H9 (cell line): ENCODE measurements around the gene L1TD1. TPM values are rescaled to one million over a fixed set of nuclear protein-coding genes. Genes with fewer than 3 reads are reported as not detected.

Source experiments
- DNase-seq: peaks from one replicate; pipeline ENCODE4 v3.0.0-alpha.2; 2017
- H2AFZ ChIP-seq: one replicate; pipeline ENCODE4 v1.6.1; 2013; ENCODE audit warnings: mild to moderate bottlenecking, low read length, control low read depth, moderate library complexity
- H2AK5ac ChIP-seq: 2 replicates; pipeline ENCODE4 v1.6.1; 2013; ENCODE audit warnings: low read length, control low read depth, mixed read lengths; ENCODE audit not compliant: insufficient read length
- H2BK120ac ChIP-seq: one replicate; pipeline ENCODE4 v1.6.1; 2013; ENCODE audit warnings: low read depth, mild to moderate bottlenecking, low read length, control low read depth, inconsistent platforms; ENCODE audit not compliant: poor library complexity, severe bottlenecking
- H2BK12ac ChIP-seq: 2 replicates; pipeline ENCODE4 v1.6.1; 2013; ENCODE audit warnings: low read length, control low read depth, mixed read lengths, low read depth; ENCODE audit not compliant: insufficient read length
- H2BK15ac ChIP-seq: 2 replicates; pipeline ENCODE4 v1.6.1; 2013; ENCODE audit warnings: low read depth, low read length, control low read depth
- H2BK20ac ChIP-seq: one replicate; pipeline ENCODE4 v1.6.1; 2013; ENCODE audit warnings: low read depth, mild to moderate bottlenecking, low read length, control low read depth, inconsistent platforms; ENCODE audit not compliant: poor library complexity, severe bottlenecking
- H2BK5ac ChIP-seq: 2 replicates; pipeline ENCODE4 v1.6.1; 2013; ENCODE audit warnings: low read length, control low read depth, mixed read lengths; ENCODE audit not compliant: insufficient read length
- H3K14ac ChIP-seq: 2 replicates; pipeline ENCODE4 v1.6.1; 2013; ENCODE audit warnings: low read length, control low read depth; ENCODE audit not compliant: insufficient read depth
- H3K18ac ChIP-seq: 2 replicates; pipeline ENCODE4 v1.6.1; 2013; ENCODE audit warnings: low read depth, mild to moderate bottlenecking, mixed read lengths, low read length, control low read depth; ENCODE audit not compliant: insufficient read length
- H3K23ac ChIP-seq: 2 replicates; pipeline ENCODE4 v1.6.1; 2013; ENCODE audit warnings: low read length, control low read depth, mixed read lengths, low read depth; ENCODE audit not compliant: insufficient read length
- H3K23me2 ChIP-seq: 2 replicates; pipeline ENCODE4 v1.6.1; 2013; ENCODE audit warnings: low read depth, mild to moderate bottlenecking, mixed read lengths, low read length, control low read depth; ENCODE audit not compliant: insufficient read length, poor library complexity, severe bottlenecking
- H3K27ac ChIP-seq: 2 replicates; pipeline ENCODE4 v1.5.1; 2013; ENCODE audit warnings: low read length, control low read depth, mixed read lengths, low read depth; ENCODE audit not compliant: insufficient read length
- H3K27me3 ChIP-seq: 2 replicates; pipeline ENCODE4 v1.6.1; 2013; ENCODE audit warnings: low read length, control low read depth, inconsistent platforms; ENCODE audit not compliant: insufficient read depth
- H3K4ac ChIP-seq: 2 replicates; pipeline ENCODE4 v1.6.1; 2013; ENCODE audit warnings: low read depth, mild to moderate bottlenecking, control low read depth, inconsistent platforms, low read length, moderate library complexity
- H3K4me1 ChIP-seq: 2 replicates; pipeline ENCODE4 v1.6.1; 2013; ENCODE audit warnings: low read length, control low read depth, inconsistent platforms; ENCODE audit not compliant: insufficient read depth
- H3K4me2 ChIP-seq: 2 replicates; pipeline ENCODE4 v1.6.1; 2013; ENCODE audit warnings: low read length, control low read depth, mixed read lengths; ENCODE audit not compliant: insufficient read length, insufficient read depth
- H3K56ac ChIP-seq: 2 replicates; pipeline ENCODE4 v1.6.1; 2013; ENCODE audit warnings: low read depth, mild to moderate bottlenecking, mixed read lengths, low read length, control low read depth; ENCODE audit not compliant: insufficient read length
- H3K79me1 ChIP-seq: 2 replicates; pipeline ENCODE4 v1.6.1; 2013; ENCODE audit warnings: low read depth, mild to moderate bottlenecking, moderate library complexity, low read length, control low read depth, inconsistent platforms; ENCODE audit not compliant: insufficient read depth, poor library complexity, severe bottlenecking
- H3K79me2 ChIP-seq: 2 replicates; pipeline ENCODE4 v1.6.1; 2013; ENCODE audit warnings: low read length, control low read depth, inconsistent platforms; ENCODE audit not compliant: insufficient read depth
- H3K9ac ChIP-seq: 2 replicates; pipeline ENCODE4 v1.6.1; 2013; ENCODE audit warnings: low read length, control low read depth, mixed read lengths; ENCODE audit not compliant: insufficient read length; ENCODE audit errors: extremely low read depth
- H3K9me3 ChIP-seq: one replicate; pipeline ENCODE4 v1.6.1; 2013; ENCODE audit warnings: low read depth, low read length, inconsistent platforms; ENCODE audit not compliant: control insufficient read depth
- H3T11ph ChIP-seq: one replicate; pipeline ENCODE4 v1.6.1; 2013; ENCODE audit warnings: mild to moderate bottlenecking, low read length, control low read depth, inconsistent platforms
- H4K20me1 ChIP-seq: one replicate; pipeline ENCODE4 v1.6.1; 2013; ENCODE audit not compliant: control insufficient read depth, insufficient read length, insufficient read depth
- H4K5ac ChIP-seq: 2 replicates; pipeline ENCODE4 v1.6.1; 2013; ENCODE audit warnings: low read depth, mild to moderate bottlenecking, mixed read lengths, low read length, control low read depth; ENCODE audit not compliant: insufficient read length
- H4K8ac ChIP-seq: replicated peaks from 2 replicates; pipeline ENCODE4 v1.6.1; 2013; ENCODE audit warnings: low read length, control low read depth, mixed read lengths, low read depth; ENCODE audit not compliant: insufficient read length
- H4K91ac ChIP-seq: 2 replicates; pipeline ENCODE4 v1.6.1; 2013; ENCODE audit warnings: low read depth, mild to moderate bottlenecking, moderate library complexity, mixed read lengths, low read length, control low read depth; ENCODE audit not compliant: insufficient read length
- H3K27ac Mint-ChIP-seq, 3 experiments: 2 replicates in 2 of 3; 3 replicates in 1 of 3; pipeline ENCODE4 v1.8.0; 2020 to 2021; ENCODE audit warnings: mixed read lengths in 3 of 3, mild to moderate bottlenecking in 1 of 3, moderate library complexity in 1 of 3
- H3K27me3 Mint-ChIP-seq: 2 replicates; pipeline ENCODE4 v1.8.0; 2021; ENCODE audit warnings: low read depth, mild to moderate bottlenecking, moderate library complexity, mixed read lengths
- H3K36me3 Mint-ChIP-seq, 3 experiments: 2 replicates in 2 of 3; 3 replicates in 1 of 3; pipeline ENCODE4 v1.8.0; 2020 to 2021; ENCODE audit warnings: low read depth in 3 of 3, mixed read lengths in 3 of 3; ENCODE audit not compliant: insufficient read depth in 1 of 3
- H3K4me1 Mint-ChIP-seq, 2 experiments: 2 replicates each; pipeline ENCODE4 v1.8.0; 2020; ENCODE audit warnings: mixed read lengths in 2 of 2
- H3K4me3 Mint-ChIP-seq, 2 experiments: 2 replicates in 1 of 2; 3 replicates in 1 of 2; pipeline ENCODE4 v1.8.0; 2020 to 2021; ENCODE audit warnings: mild to moderate bottlenecking in 2 of 2, mixed read lengths in 2 of 2, moderate library complexity in 1 of 2
- H3K9me3 Mint-ChIP-seq, 2 experiments: 2 replicates in 1 of 2; 3 replicates in 1 of 2; pipeline ENCODE4 v1.8.0; 2020; ENCODE audit warnings: mild to moderate bottlenecking in 2 of 2, mixed read lengths in 2 of 2, moderate library complexity in 1 of 2
- CTCF ChIP-seq: fragments of 200-600 bp; sonication (generic); conservative IDR thresholded peaks from 3 replicates; pipeline ENCODE4 v1.8.0; 2021; ENCODE audit warnings: antibody characterized with exemption, mild to moderate bottlenecking
- total RNA-seq: library from RNA; stranded (reverse); gene quantifications from 2 replicates; pipeline ENCODE4 v1.2.1, GENCODE V29; 2021

Gene L1TD1
- total RNA-seq, 1 experiment from 2014 or later, result 422 TPM

GRCh38 chr1:62245201-62245600 lies 50.6 kb downstream of the L1TD1 start:
- Mint-ChIP-seq H3K36me3 (peaks cover 5 to 16% (median 7%) of the 10 kb centered on the region in 3 experiments; a peak in 5 of 7 replicates), H3K4me3 (no peak overlapping the region), H3K9me3 (peaks cover 16 to 17% of the 10 kb centered on the region in 2 experiments), H3K27ac (peak overlapping the region in 1 of 3 experiments; percentile 43; a peak in 2 of 7 replicates), H3K27me3 (no peaks in the 10 kb centered on the region; the same call in 1 of the 2 replicates), H3K4me1 (peaks cover 11 to 21% of the 10 kb centered on the region in 2 experiments)
- Histone ChIP-seq H2BK20ac (no peak overlapping the region), H3K27me3 (no peaks in the 10 kb centered on the region), H3K18ac (no peak overlapping the region), H4K5ac (no peak overlapping the region), H4K8ac (no peak overlapping the region), H3K79me1 (no peaks in the 10 kb centered on the region), H2AFZ (no peak overlapping the region), H3K79me2 (no peaks in the 10 kb centered on the region), H3K4ac (no peak overlapping the region), H4K20me1 (no peaks in the 10 kb centered on the region), H3K4me2 (no peak overlapping the region), H3K23ac (no peak overlapping the region), H2AK5ac (no peak overlapping the region), H3K23me2 (no peaks in the 10 kb centered on the region), H2BK5ac (no peak overlapping the region), H3K4me1 (no peaks in the 10 kb centered on the region), H3T11ph (no peak overlapping the region), H4K91ac (no peak overlapping the region), H2BK12ac (no peak overlapping the region), H2BK120ac (no peak overlapping the region), H2BK15ac (no peak overlapping the region), H3K9me3 (no peaks in the 10 kb centered on the region), H3K14ac (no peak overlapping the region), H3K56ac (no peak overlapping the region), H3K9ac (no peak overlapping the region), H3K27ac (no peak overlapping the region)
- TF ChIP-seq CTCF, result no peak
- DNase-seq, result no peak
